Adrenal gland (tissue), 5 donors: ENCODE measurements around the gene KCNJ15.

Experiments used
- POLR2A ChIP-seq, 2 donors: fragments of 450-650 bp; IDR thresholded peaks; one replicate each; pipeline ENCODE4 v1.6.1; 2017; ENCODE audit warnings: antibody characterized with exemption in 2 of 2, mild to moderate bottlenecking in 2 of 2, moderate library complexity in 1 of 2
- TF ChIP-seq, protein P1 (sequence below), 6 experiments: fragments of 450-650 bp in 4 of 6; fragments of 200-600 bp in 2 of 6; sonication (generic) in 1 of 6; IDR thresholded peaks; 1 replicate in 5 of 6; 2 replicates in 1 of 6; pipeline versions ENCODE4 v1.5.1 to v1.8.0; 2016 to 2021; ENCODE audit warnings: antibody characterized with exemption in 6 of 6, mild to moderate bottlenecking in 2 of 6, moderate library complexity in 1 of 6
- donor health status: DM: no; HTN: no; CAD: no.

DNA sequence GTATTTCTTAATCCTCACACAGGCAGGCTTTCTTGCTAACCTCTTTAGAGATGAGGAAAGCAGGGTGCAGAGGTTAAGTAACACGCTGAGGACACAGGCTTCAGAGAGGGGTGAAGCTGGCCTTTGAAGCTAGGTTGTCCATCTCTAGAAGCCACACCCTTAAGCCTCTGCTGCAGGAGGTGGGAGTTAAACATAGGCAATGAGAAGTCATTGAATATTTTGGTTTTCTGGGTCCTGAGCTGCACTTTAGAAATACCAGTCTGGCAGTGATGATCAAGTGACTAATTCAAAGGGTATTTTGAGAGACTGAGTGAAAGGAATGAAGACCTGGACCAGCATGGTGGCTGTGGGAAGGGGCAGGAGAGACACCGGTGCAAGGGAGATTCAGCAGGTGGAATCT is 9.9 kb downstream of the KCNJ15 start:
- TF ChIP-seq, protein P1, sequence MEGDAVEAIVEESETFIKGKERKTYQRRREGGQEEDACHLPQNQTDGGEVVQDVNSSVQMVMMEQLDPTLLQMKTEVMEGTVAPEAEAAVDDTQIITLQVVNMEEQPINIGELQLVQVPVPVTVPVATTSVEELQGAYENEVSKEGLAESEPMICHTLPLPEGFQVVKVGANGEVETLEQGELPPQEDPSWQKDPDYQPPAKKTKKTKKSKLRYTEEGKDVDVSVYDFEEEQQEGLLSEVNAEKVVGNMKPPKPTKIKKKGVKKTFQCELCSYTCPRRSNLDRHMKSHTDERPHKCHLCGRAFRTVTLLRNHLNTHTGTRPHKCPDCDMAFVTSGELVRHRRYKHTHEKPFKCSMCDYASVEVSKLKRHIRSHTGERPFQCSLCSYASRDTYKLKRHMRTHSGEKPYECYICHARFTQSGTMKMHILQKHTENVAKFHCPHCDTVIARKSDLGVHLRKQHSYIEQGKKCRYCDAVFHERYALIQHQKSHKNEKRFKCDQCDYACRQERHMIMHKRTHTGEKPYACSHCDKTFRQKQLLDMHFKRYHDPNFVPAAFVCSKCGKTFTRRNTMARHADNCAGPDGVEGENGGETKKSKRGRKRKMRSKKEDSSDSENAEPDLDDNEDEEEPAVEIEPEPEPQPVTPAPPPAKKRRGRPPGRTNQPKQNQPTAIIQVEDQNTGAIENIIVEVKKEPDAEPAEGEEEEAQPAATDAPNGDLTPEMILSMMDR (IDR thresholded peaks at IDR 0.05) = no peak
- no peak for TF ChIP-seq POLR2A (IDR thresholded peaks at IDR 0.05)
